NCI-H146 (cell line): ENCODE measurements around the gene MYO9A.
"Not testable (repeated sequence)": the region's sequence is repeated elsewhere in the genome, so short reads cannot be mapped to it uniquely, and the experiment has no call there.

Source experiments
- DNase-seq: peaks from one replicate; lab custom pipeline; 2025; lab: John Stamatoyannopoulos, UW

The MYO9A gene

GRCh38 chr15:72042865-72043264 is 75.1 kb downstream of the MYO9A start:
- no peak for DNase-seq

GRCh38 chr15:72042054-72042453 is 75.9 kb downstream of the MYO9A start:
- no peak for DNase-seq

DNA sequence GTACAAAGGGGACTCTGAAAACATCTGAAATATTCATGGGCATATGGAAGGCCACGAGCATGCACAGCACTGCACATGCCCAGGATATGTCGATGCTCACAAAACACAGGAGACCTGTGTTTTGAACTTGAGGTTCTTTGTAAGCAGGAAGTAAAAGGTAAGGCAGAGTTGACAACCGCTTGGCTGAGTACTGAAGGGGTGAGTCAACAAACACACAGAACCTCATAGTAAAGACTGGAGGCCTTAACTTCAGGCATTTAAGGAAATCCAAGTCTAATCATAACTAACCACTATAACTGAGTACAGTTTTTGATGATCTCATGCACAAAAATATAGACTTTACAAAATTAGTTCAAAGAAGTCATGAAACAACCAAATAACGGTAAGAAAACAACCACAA is 80.6 kb downstream of the MYO9A start:
- no peak for DNase-seq

DNA sequence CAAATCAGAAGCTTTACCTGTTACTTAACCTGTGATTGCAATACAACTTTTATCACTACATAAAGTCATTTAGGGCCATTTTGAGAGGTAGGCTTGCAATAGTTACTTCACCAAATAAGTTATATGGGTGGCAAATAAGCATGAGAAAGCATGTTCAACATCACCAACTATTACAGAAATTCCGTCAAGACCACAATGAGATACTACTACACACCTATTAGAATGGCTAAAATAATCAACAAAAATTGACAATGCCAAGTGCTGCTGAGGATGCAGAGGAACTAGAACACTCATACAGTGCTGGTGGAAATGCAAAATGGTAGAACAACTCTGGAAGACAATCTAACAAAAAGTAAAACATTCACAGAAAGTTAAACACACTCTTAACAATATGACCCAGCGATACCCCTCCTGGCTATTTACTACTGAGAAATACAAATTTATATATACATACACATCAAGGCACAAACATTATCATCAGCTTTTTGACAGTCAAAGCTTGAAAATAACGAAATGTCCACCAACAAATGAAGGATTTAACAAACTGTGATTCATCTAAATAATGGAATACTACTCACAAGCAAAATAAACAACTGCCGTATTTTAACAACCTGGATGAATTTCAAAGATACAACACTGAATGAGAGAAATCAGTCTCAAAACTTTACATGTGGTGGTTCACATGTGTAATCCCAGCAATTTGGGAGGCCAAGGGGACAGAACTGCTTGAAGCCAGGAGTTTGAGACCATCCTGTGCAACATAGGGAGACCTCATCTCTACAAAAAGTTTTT is 82.9 kb downstream of the MYO9A start:
- no peak for DNase-seq

DNA sequence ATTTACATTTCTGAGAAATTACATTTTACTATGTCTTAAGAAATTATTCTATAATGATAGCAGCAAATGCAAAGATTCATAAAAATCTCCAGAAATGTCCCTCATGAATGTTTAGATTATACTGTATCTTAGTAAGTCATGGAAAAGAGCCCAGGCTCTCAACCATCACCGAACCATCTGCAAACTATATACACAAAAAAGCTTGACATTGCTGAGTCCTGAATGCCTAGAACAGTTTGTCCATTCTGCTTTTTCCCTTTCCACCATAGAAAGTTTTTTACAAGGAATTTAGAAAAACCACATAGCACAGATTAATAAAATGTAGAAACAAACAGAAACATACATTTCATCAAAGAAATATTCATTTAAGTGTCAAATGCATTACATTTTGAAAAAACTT is 83.6 kb downstream of the MYO9A start:
- DNase-seq: no peak

GRCh38 chr15:72033711-72034110 is 84.2 kb downstream of the MYO9A start:
- no peak for DNase-seq

DNA sequence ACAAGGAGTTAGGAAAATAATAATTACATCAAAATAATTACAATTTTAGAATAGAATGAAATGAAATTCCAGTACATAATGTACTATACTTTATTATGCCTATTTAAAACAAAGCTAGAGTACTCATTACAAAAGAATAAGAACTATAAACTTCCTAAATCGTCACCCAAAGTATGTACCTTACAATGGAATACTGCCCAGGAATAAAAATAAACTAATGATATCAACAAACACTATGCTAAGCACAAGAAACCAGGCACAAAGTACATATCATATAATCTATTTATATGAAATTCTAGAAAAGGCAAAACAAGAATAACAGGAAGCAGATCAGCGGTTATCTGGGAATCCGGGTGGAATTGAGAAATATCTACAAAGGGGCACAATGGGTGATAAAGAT is 84.7 kb downstream of the MYO9A start:
- no peak for DNase-seq

- DNase-seq: no peak
Observed at GRCh38 chr15:72021604-72022003, 96.3 kb downstream of the MYO9A start.

GRCh38 chr15:72020799-72021198 is 97.2 kb downstream of the MYO9A start:
- DNase-seq: no peak

GRCh38 chr15:72014555-72014954 is 103.4 kb downstream of the MYO9A start:
- not testable (repeated sequence) for DNase-seq

- DNase-seq: no peak
Observed at GRCh38 chr15:72013703-72014102, 104.2 kb downstream of the MYO9A start.

GRCh38 chr15:72011302-72011942 is 106.5 kb downstream of the MYO9A start:
- DNase-seq: no peak

GRCh38 chr15:72009222-72009621 is 108.7 kb downstream of the MYO9A start:
- no peak for DNase-seq

- DNase-seq: no peak
Observed at GRCh38 chr15:72006382-72006781, 111.6 kb downstream of the MYO9A start.

DNA sequence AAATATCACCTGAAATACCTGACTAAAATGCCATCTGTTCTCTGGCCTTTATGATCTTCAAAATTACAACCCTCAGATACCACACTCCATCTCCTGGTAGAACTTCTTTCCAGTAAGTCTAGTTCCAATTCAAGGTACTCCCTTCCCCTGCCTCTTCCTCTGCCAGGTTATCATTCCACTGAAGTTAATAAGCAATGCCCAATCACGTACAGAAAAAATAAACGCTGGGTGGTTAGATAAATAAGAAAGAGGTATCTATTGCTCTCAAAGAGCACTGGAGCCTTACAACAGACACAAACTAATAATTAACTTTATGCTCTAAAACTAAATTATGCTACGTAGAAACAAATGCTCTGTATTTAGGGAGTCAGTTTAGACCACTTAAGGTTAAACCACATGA is 112.5 kb downstream of the MYO9A start:
- no peak for DNase-seq

GRCh38 chr15:71999807-72000206 is 118.1 kb downstream of the MYO9A start:
- no peak for DNase-seq

- not testable (repeated sequence) for DNase-seq
Observed at GRCh38 chr15:71998717-71999116, 119.2 kb downstream of the MYO9A start.

- no peak for DNase-seq
Observed at GRCh38 chr15:71997691-71998090, 120.3 kb downstream of the MYO9A start.

GRCh38 chr15:71975816-71976150 is 142.2 kb downstream of the MYO9A start:
- no peak for DNase-seq

DNA sequence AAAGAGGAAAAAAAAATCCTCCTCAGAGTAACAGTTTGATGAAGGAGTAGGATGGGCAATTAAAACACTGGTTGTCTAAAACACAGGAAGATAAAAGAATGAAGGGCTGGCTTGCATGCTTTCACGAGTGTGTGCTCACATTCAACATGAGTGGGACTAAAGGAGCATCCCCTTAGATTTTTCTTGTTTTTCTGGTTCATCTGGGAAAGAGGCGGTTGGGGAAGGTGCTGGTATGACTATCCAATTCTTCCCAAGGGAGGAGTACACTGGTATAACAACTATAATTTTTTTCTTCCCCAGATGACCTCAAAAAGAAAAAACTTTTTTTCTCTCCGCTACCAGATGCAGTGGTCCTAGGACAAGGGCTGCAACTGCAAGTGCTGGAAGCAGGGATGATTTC is 143.7 kb downstream of the MYO9A start:
- no peak for DNase-seq

DNA sequence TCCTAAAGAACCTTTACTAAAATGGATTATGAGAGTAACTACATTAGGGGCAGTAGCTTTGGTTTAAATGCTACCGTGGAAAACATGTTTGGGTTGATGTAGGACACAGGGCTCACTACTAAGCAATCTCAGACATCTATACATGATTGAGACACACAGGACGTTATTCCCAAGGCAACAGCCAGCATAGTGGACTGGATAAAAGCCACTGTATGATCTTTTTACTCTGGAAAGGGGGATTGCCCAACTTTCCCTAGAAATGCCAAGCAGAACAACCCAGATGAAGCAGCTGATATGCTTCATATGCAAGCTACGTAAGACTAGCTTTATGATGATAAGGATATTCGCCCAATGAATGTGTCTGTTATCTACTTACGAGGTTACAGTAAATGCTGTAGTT is 144.6 kb downstream of the MYO9A start:
- DNase-seq: no peak

DNA sequence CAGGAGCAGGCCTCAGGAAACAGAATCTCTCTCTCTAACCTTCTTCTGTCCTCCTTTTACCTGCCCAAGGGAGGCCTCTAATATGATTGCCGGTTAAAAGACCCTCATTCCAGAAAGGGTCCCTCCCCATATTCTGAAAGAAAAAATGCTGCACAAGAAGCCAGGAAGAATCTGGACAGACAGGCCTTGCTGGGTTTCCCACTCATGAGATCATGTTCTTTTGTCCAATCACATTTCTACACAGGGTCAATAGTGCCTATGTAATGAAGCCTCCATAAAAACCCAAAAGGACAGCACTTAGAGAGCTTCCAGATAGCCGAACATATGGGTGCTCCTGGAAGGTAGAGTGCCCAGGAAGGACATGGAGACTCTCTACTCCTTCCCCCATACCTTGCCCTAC is 146.0 kb downstream of the MYO9A start:
- no peak for DNase-seq

- DNase-seq: no peak
Observed at GRCh38 chr15:71970435-71970834, 147.5 kb downstream of the MYO9A start.

GRCh38 chr15:71962537-71962936 is 155.4 kb downstream of the MYO9A start:
- DNase-seq: peak; percentile 11
